Measurements from ENCODE around the gene WDR86.

The WDR86 gene

GRCh38 chr7:151406051-151406875, 3.6 kb downstream of the WDR86 start:
- H3K4me3 ChIP-seq (ENCODE audit: insufficient read depth, low read depth, low read length): no peak overlapping the region
- 94% methylated on average over 24 of the region's 24 CpGs for WGBS, 2 experiments

DNA sequence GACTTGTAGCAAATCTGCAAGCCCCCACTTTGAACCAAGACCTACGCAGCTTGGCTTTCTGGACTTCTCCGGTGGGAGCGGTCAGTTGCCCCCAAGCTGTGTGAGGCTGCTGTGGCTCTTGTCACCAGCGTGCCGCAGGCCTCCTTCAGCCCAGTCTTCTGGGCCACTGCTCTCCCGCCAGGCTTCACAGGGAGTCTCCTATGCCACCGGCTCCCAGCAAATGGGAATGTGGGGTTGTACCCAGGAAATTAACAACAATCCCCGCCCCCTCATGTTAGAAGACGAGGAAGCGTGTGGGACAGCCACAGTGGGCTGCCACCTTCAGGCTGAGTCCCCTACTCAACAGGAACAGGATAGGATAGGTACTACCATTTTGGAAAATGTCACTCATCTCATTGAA, 4.2 kb downstream of the WDR86 start:
- Histone ChIP-seq H3K36me3 (ENCODE audit: control insufficient read depth, insufficient read depth, low read length) (no peaks in the 10 kb centered on the region), H3K27ac (ENCODE audit: insufficient read depth, low read depth, low read length, poor library complexity, severe bottlenecking) (no peak overlapping the region), H3K4me1 (ENCODE audit: control insufficient read depth, insufficient read depth, low read length) (no peaks in the 10 kb centered on the region), H3K27me3 (ENCODE audit: control insufficient read depth, insufficient read depth, low read length, poor library complexity, severe bottlenecking) (peaks cover 29% of the 10 kb centered on the region), H3K9me3 (ENCODE audit: control insufficient read depth, low read length) (no peaks in the 10 kb centered on the region), H3K4me3 (ENCODE audit: insufficient read depth, low read depth, low read length) (no peak overlapping the region)
- 86 to 90% methylated on average over 10 of the region's 10 CpGs for WGBS, 2 experiments

More at GRCh38 chr7:151406051-151406875, 3.6 kb downstream of the WDR86 start:
- Histone ChIP-seq H3K9me3 (ENCODE audit: control insufficient read depth, low read length) (no peaks in the 10 kb centered on the region), H3K4me1 (ENCODE audit: control insufficient read depth, insufficient read depth, low read length) (no peaks in the 10 kb centered on the region), H3K36me3 (ENCODE audit: control insufficient read depth, insufficient read depth, low read length) (no peaks in the 10 kb centered on the region), H3K27ac (ENCODE audit: insufficient read depth, low read depth, low read length, poor library complexity, severe bottlenecking) (no peak overlapping the region), H3K27me3 (ENCODE audit: control insufficient read depth, insufficient read depth, low read length, poor library complexity, severe bottlenecking) (peaks cover 36% of the 10 kb centered on the region)

- Histone ChIP-seq H3K4me1 (ENCODE audit: control insufficient read depth, insufficient read depth, low read length) (no peaks in the 10 kb centered on the region), H3K36me3 (ENCODE audit: control insufficient read depth, insufficient read depth, low read length) (no peaks in the 10 kb centered on the region), H3K9me3 (ENCODE audit: control insufficient read depth, low read length) (no peaks in the 10 kb centered on the region), H3K27me3 (ENCODE audit: control insufficient read depth, insufficient read depth, low read length, poor library complexity, severe bottlenecking) (peaks cover 24% of the 10 kb centered on the region), H3K4me3 (ENCODE audit: insufficient read depth, low read depth, low read length) (no peak overlapping the region), H3K27ac (ENCODE audit: insufficient read depth, low read depth, low read length, poor library complexity, severe bottlenecking) (no peak overlapping the region)
- 88 to 92% methylated on average over 9 of the region's 9 CpGs for WGBS, 2 experiments
Measured at GRCh38 chr7:151405056-151405455, 4.8 kb downstream of the WDR86 start.

- 90 to 93% methylated on average over 18 of the region's 18 CpGs for WGBS, 2 experiments
- Histone ChIP-seq H3K27ac (ENCODE audit: insufficient read depth, low read depth, low read length, poor library complexity, severe bottlenecking) (no peak overlapping the region), H3K4me1 (ENCODE audit: control insufficient read depth, insufficient read depth, low read length) (no peaks in the 10 kb centered on the region), H3K27me3 (ENCODE audit: control insufficient read depth, insufficient read depth, low read length, poor library complexity, severe bottlenecking) (peaks cover 18% of the 10 kb centered on the region), H3K9me3 (ENCODE audit: control insufficient read depth, low read length) (no peaks in the 10 kb centered on the region), H3K36me3 (ENCODE audit: control insufficient read depth, insufficient read depth, low read length) (no peaks in the 10 kb centered on the region), H3K4me3 (ENCODE audit: insufficient read depth, low read depth, low read length) (no peak overlapping the region)
Measured at GRCh38 chr7:151404216-151405011, 5.4 kb downstream of the WDR86 start.

- no peak overlapping the region for H3K4me3 ChIP-seq (ENCODE audit: insufficient read depth, low read depth, low read length)
- no peak overlapping the region for H3K27ac ChIP-seq (ENCODE audit: insufficient read depth, low read depth, low read length, poor library complexity, severe bottlenecking)
- WGBS, 2 experiments: 92 to 94% methylated on average over 9 of the region's 9 CpGs
- H3K27me3 ChIP-seq (ENCODE audit: control insufficient read depth, insufficient read depth, low read length, poor library complexity, severe bottlenecking): peaks cover 11% of the 10 kb centered on the region
- no peaks in the 10 kb centered on the region for H3K9me3 ChIP-seq (ENCODE audit: control insufficient read depth, low read length)
- no peaks in the 10 kb centered on the region for H3K4me1 ChIP-seq (ENCODE audit: control insufficient read depth, insufficient read depth, low read length)
- H3K36me3 ChIP-seq (ENCODE audit: control insufficient read depth, insufficient read depth, low read length): no peaks in the 10 kb centered on the region
Measured at GRCh38 chr7:151403764-151404163, 6.1 kb downstream of the WDR86 start.

- Histone ChIP-seq H3K4me3 (ENCODE audit: insufficient read depth, low read depth, low read length) (no peak overlapping the region), H3K9me3 (ENCODE audit: control insufficient read depth, low read length) (no peaks in the 10 kb centered on the region), H3K27ac (ENCODE audit: insufficient read depth, low read depth, low read length, poor library complexity, severe bottlenecking) (no peak overlapping the region), H3K4me1 (ENCODE audit: control insufficient read depth, insufficient read depth, low read length) (no peaks in the 10 kb centered on the region), H3K36me3 (ENCODE audit: control insufficient read depth, insufficient read depth, low read length) (no peaks in the 10 kb centered on the region), H3K27me3 (ENCODE audit: control insufficient read depth, insufficient read depth, low read length, poor library complexity, severe bottlenecking) (no peaks in the 10 kb centered on the region)
- WGBS, 2 experiments: 88 to 89% methylated on average over 16 of the region's 16 CpGs
Measured at GRCh38 chr7:151402029-151402835, 7.6 kb downstream of the WDR86 start.

DNA sequence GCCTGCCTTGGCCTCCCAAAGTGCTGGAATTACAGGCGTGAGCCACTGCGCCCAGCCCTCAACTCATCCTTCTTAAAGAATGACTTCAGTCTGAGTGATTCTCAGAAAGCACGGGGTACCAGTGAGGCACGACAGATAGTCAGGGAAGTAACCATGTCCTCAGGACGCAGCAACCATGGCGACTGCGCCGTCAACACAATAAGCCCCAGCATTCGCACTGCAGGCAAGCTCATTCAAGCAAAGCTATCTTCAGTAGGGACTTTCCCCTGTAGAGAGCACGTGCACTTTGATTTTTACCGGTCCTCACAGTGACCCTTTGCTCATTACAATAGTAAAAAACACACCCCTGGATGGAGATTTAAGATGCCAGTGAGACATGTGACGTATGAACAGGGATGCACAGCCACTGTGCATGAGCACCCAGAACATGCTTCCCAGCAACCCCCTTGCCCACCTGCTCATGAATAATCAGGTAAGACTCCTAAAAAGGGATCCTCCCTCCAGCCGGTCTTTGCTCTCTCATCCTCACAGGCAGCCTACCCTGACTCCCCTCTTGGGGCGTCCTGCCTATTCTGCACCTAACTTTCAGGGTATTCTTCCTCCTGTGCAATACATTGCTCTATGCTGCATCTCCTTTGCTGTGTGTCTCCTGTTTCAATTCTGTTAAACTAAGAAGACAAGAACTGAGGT, 9.1 kb downstream of the WDR86 start:
- H3K4me3 ChIP-seq (ENCODE audit: insufficient read depth, low read depth, low read length): no peak overlapping the region
- H3K9me3 ChIP-seq (ENCODE audit: control insufficient read depth, low read length): no peaks in the 10 kb centered on the region
- 71 to 72% methylated on average over 14 of the region's 14 CpGs for WGBS, 2 experiments
- H3K27ac ChIP-seq (ENCODE audit: insufficient read depth, low read depth, low read length, poor library complexity, severe bottlenecking): no peak overlapping the region
- no peaks in the 10 kb centered on the region for H3K36me3 ChIP-seq (ENCODE audit: control insufficient read depth, insufficient read depth, low read length)
- no peaks in the 10 kb centered on the region for H3K27me3 ChIP-seq (ENCODE audit: control insufficient read depth, insufficient read depth, low read length, poor library complexity, severe bottlenecking)
- H3K4me1 ChIP-seq (ENCODE audit: control insufficient read depth, insufficient read depth, low read length): no peaks in the 10 kb centered on the region

- Histone ChIP-seq H3K9me3 (ENCODE audit: control insufficient read depth, low read length) (no peaks in the 10 kb centered on the region), H3K27me3 (ENCODE audit: control insufficient read depth, insufficient read depth, low read length, poor library complexity, severe bottlenecking) (no peaks in the 10 kb centered on the region), H3K36me3 (ENCODE audit: control insufficient read depth, insufficient read depth, low read length) (no peaks in the 10 kb centered on the region), H3K27ac (ENCODE audit: insufficient read depth, low read depth, low read length, poor library complexity, severe bottlenecking) (no peak overlapping the region), H3K4me3 (ENCODE audit: insufficient read depth, low read depth, low read length) (no peak overlapping the region), H3K4me1 (ENCODE audit: control insufficient read depth, insufficient read depth, low read length) (peaks cover 6% of the 10 kb centered on the region)
- 91 to 94% methylated on average over 14 of the region's 14 CpGs for WGBS, 2 experiments
Measured at GRCh38 chr7:151399906-151400305, 9.9 kb downstream of the WDR86 start.

GRCh38 chr7:151399305-151399601, 10.6 kb downstream of the WDR86 start:
- WGBS, 2 experiments: 91 to 97% methylated on average over 7 of the region's 7 CpGs
- Histone ChIP-seq H3K27ac (ENCODE audit: insufficient read depth, low read depth, low read length, poor library complexity, severe bottlenecking) (no peak overlapping the region), H3K4me1 (ENCODE audit: control insufficient read depth, insufficient read depth, low read length) (peaks cover 9% of the 10 kb centered on the region), H3K36me3 (ENCODE audit: control insufficient read depth, insufficient read depth, low read length) (no peaks in the 10 kb centered on the region), H3K9me3 (ENCODE audit: control insufficient read depth, low read length) (no peaks in the 10 kb centered on the region), H3K27me3 (ENCODE audit: control insufficient read depth, insufficient read depth, low read length, poor library complexity, severe bottlenecking) (no peaks in the 10 kb centered on the region), H3K4me3 (ENCODE audit: insufficient read depth, low read depth, low read length) (no peak overlapping the region)

Measured in ectodermal cell (in vitro differentiated cells).